CD4-positive, alpha-beta T cell treated with Interleukin-10 for 1 hour (primary cell): ENCODE results near the gene RAB11FIP4.

Experiments
- DNase-seq: peaks from one replicate; pipeline ENCODE4 v3.0.0-alpha.2; 2020

RAB11FIP4 gene

GRCh38 chr17:31488264-31488981, 96.9 kb downstream of the RAB11FIP4 start:
- DNase-seq = no peak

GRCh38 chr17:31488982-31489294, 97.5 kb downstream of the RAB11FIP4 start:
- no peak for DNase-seq

- DNase-seq = no peak
These were observed 98.0 kb downstream of the RAB11FIP4 start for GRCh38 chr17:31489295-31490018.

- no peak for DNase-seq
These were observed 98.7 kb downstream of the RAB11FIP4 start for GRCh38 chr17:31490019-31490650.

- DNase-seq = no peak
These were observed 99.3 kb downstream of the RAB11FIP4 start for GRCh38 chr17:31490671-31491375.

GRCh38 chr17:31491376-31492131, 100.1 kb downstream of the RAB11FIP4 start:
- no peak for DNase-seq

- no peak for DNase-seq
These were observed 100.7 kb downstream of the RAB11FIP4 start for GRCh38 chr17:31492206-31492605.

GRCh38 chr17:31492880-31493655, 101.6 kb downstream of the RAB11FIP4 start:
- DNase-seq = peak; percentile 57

- DNase-seq = no peak
These were observed 102.2 kb downstream of the RAB11FIP4 start for GRCh38 chr17:31493656-31494155.

- DNase-seq = peak; percentile 75
These were observed 103.0 kb downstream of the RAB11FIP4 start for GRCh38 chr17:31494259-31495021.

- DNase-seq = no peak
These were observed 103.8 kb downstream of the RAB11FIP4 start for GRCh38 chr17:31495022-31495885.

- no peak for DNase-seq
These were observed 104.6 kb downstream of the RAB11FIP4 start for GRCh38 chr17:31496097-31496496.

GRCh38 chr17:31496601-31497000, 105.1 kb downstream of the RAB11FIP4 start:
- no peak for DNase-seq

GRCh38 chr17:31497431-31497830, 106.0 kb downstream of the RAB11FIP4 start:
- no peak for DNase-seq

- DNase-seq = no peak
These were observed 106.7 kb downstream of the RAB11FIP4 start for GRCh38 chr17:31497994-31498826.

GRCh38 chr17:31499771-31500554, 108.5 kb downstream of the RAB11FIP4 start:
- no peak for DNase-seq

- no peak for DNase-seq
These were observed 115.0 kb downstream of the RAB11FIP4 start for GRCh38 chr17:31506517-31506916.
